SK-N-SH treated with all-trans-retinoic acid at 6 μM for 48 hours (cell line): ENCODE data around the gene CDR2.

Experiments used
- ATAC-seq: fragments of 200-7000 bp; cut with Tn5 transposase; 3 replicates; pipeline ENCODE4 v1.9.1; 2020; ENCODE audit warnings: mild to moderate bottlenecking, moderate library complexity
- BACH2 ChIP-seq: fragments of 250-450 bp; sonication (Bioruptor Pico); IDR thresholded peaks from 2 replicates; pipeline ENCODE4 v1.9.0; 2021; ENCODE audit warnings: mild to moderate bottlenecking, borderline replicate concordance
- CSDC2 ChIP-seq: fragments of 250-450 bp; sonication (Bioruptor Pico); IDR thresholded peaks from 2 replicates; pipeline ENCODE4 v1.5.0; 2020; ENCODE audit warnings: mild to moderate bottlenecking, moderate library complexity
- ESRRG ChIP-seq: fragments of 250-450 bp; sonication (Bioruptor Pico); IDR thresholded peaks from 2 replicates; pipeline ENCODE4 v1.6.1; 2021; ENCODE audit warnings: mild to moderate bottlenecking
- ISL1 ChIP-seq: fragments of 250-450 bp; sonication (Bioruptor Pico); IDR thresholded peaks from 2 replicates; pipeline ENCODE4 v2.1.2; 2022; ENCODE audit warnings: mild to moderate bottlenecking, moderate library complexity
- OSR1 ChIP-seq: fragments of 250-450 bp; sonication (Bioruptor Pico); IDR thresholded peaks from 2 replicates; pipeline ENCODE4 v1.8.0; 2022; ENCODE audit warnings: moderate library complexity, mild to moderate bottlenecking, inconsistent platforms
- PPARA ChIP-seq: fragments of 250-450 bp; sonication (Bioruptor Pico); IDR thresholded peaks from 2 replicates; pipeline ENCODE4 v1.5.0; 2020; ENCODE audit warnings: mild to moderate bottlenecking, borderline replicate concordance
- RARB ChIP-seq: fragments of 250-450 bp; sonication (Bioruptor Pico); IDR thresholded peaks from 2 replicates; pipeline ENCODE4 v1.8.0; 2021; ENCODE audit warnings: mild to moderate bottlenecking, moderate library complexity
- SNAI2 ChIP-seq: fragments of 250-450 bp; sonication (Bioruptor Pico); IDR thresholded peaks from 2 replicates; pipeline ENCODE4 v1.5.0; 2020; ENCODE audit warnings: mild to moderate bottlenecking, moderate library complexity
- TCF4 ChIP-seq: fragments of 250-450 bp; sonication (Bioruptor Pico); IDR thresholded peaks from 2 replicates; pipeline ENCODE4 v1.8.0; 2021; ENCODE audit warnings: mild to moderate bottlenecking, moderate library complexity, borderline replicate concordance
- TOX ChIP-seq: fragments of 250-450 bp; sonication (Bioruptor Pico); IDR thresholded peaks from 2 replicates; pipeline ENCODE4 v1.8.0; 2021; ENCODE audit warnings: mild to moderate bottlenecking, moderate library complexity, borderline replicate concordance
- ZC3H10 ChIP-seq: fragments of 250-450 bp; sonication (Bioruptor Pico); IDR thresholded peaks from 2 replicates; pipeline ENCODE4 v1.5.1; 2021; ENCODE audit warnings: mild to moderate bottlenecking, moderate library complexity
- ZFP3 ChIP-seq: fragments of 250-450 bp; sonication (Bioruptor Pico); IDR thresholded peaks from 2 replicates; pipeline ENCODE4 v1.5.0; 2020; ENCODE audit warnings: mild to moderate bottlenecking, moderate library complexity
- ZFP30 ChIP-seq: fragments of 450-650 bp; formaldehyde crosslinking; IDR thresholded peaks from 2 replicates; pipeline ENCODE4 v1.5.0; 2022; ENCODE audit warnings: mild to moderate bottlenecking, moderate library complexity
- ZNF565 ChIP-seq: fragments of 450-650 bp; formaldehyde crosslinking; conservative IDR thresholded peaks from 2 replicates; pipeline ENCODE4 v1.5.0; 2020; ENCODE audit warnings: low read depth, mild to moderate bottlenecking, moderate library complexity
- ZNF70 ChIP-seq: fragments of 450-650 bp; formaldehyde crosslinking; IDR thresholded peaks from 2 replicates; pipeline ENCODE4 v1.5.0; 2020; ENCODE audit warnings: mild to moderate bottlenecking, moderate library complexity
- ZNF8 ChIP-seq: fragments of 450-650 bp; formaldehyde crosslinking; IDR thresholded peaks from 2 replicates; pipeline ENCODE4 v1.5.0; 2020; ENCODE audit warnings: mild to moderate bottlenecking, moderate library complexity
- TF ChIP-seq, protein P1 (sequence below): fragments of 250-450 bp; sonication (Bioruptor Pico); IDR thresholded peaks from 2 replicates; pipeline ENCODE4 v1.5.0; 2020; ENCODE audit warnings: mild to moderate bottlenecking, moderate library complexity
- TF ChIP-seq, protein P2 (sequence below): fragments of 250-450 bp; sonication (Bioruptor Pico); IDR thresholded peaks from 2 replicates; pipeline ENCODE4 v1.5.1; 2020; ENCODE audit warnings: low read depth, mild to moderate bottlenecking, moderate library complexity
- TF ChIP-seq, protein P3 (sequence below): fragments of 250-450 bp; sonication (Bioruptor Pico); IDR thresholded peaks from 2 replicates; pipeline ENCODE4 v1.5.1; 2021; ENCODE audit warnings: mild to moderate bottlenecking, moderate library complexity
- TF ChIP-seq, protein P4 (sequence below): fragments of 250-450 bp; sonication (Bioruptor Pico); IDR thresholded peaks from 2 replicates; pipeline ENCODE4 v1.8.0; 2021; ENCODE audit warnings: low read depth, mild to moderate bottlenecking, moderate library complexity, borderline replicate concordance

Gene CDR2

DNA sequence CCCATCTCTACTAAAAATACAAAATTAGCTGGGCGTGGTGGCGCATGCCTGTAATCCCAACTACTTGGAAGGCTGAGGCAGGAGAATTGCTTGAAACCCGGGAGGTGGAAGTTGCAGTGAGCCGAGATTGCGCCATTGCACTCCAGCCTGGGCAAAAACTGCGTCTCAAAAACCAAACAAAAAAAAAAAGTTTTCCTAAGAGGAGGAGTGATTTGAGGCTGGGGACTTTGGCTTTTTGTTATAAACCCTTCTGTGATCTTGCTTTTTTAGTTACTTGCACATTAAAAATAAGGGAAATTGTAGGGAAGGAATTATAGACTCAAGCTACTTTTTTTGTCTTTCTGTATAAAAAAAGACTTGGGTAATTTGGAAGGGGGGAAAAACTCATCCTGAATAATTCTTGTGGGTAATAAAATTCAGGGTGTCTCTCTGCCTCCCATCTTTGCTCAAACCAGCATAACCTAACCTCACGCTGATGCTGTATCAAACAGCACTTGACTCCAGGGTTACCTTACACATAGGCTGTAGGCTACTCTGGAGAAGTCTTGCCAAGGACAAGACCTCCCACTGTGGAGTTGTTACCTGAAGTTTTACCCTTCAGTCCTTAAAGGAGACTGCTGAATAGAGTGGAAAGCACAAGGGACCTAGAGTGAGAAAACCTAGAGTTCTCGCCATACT, 1.7 kb upstream of the CDR2 start (continued):
- TF ChIP-seq BACH2 (CRISPR knock-in tag) (no peak), ZFP3 (CRISPR knock-in tag) (no peak), OSR1 (CRISPR knock-in tag) (no peak), CSDC2 (no peak)
- TF ChIP-seq, all 23 proteins: peak for 0

DNA sequence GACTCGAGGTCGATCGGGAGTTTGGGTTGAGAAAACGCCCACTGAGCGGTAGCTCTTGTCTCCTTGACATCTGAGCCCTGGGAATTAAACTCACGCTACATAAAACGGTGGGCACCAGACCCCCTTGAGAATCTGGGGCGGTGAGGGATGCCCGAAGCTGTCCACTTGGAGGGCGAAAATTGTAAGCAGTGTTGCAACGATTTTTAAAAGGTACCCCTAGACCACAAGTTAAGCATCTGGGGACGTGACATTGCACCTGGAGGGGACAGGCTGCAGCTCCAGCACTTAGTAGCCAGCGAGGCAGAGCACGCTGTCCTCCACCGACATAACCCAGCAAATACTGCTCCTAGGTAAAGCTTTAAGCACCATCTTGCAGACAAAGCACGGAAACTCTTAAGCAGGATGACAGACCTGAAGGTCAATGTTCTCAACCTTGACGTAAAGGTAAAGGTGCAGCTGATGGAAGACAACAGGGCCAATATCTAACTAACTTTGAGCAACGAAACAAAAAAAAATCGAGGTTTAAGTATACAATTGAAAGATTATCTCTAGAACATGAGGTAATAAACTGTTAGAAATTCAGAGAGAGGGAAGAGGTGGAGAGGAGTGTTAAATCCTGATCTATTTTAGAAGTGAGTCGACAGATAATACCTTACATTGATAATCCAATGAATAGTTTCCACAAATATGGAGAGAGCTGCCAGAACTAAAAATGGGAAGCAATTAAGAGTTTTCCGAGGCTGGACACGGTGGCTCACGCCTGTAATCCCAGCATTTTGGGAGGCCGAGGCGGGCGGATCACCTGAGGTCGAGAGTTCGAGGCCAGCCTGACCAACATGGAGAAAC, 921 bp upstream of the CDR2 start:
- TF ChIP-seq ZFP30, result no peak
- TF ChIP-seq CSDC2, result no peak
- TF ChIP-seq, protein P1, sequence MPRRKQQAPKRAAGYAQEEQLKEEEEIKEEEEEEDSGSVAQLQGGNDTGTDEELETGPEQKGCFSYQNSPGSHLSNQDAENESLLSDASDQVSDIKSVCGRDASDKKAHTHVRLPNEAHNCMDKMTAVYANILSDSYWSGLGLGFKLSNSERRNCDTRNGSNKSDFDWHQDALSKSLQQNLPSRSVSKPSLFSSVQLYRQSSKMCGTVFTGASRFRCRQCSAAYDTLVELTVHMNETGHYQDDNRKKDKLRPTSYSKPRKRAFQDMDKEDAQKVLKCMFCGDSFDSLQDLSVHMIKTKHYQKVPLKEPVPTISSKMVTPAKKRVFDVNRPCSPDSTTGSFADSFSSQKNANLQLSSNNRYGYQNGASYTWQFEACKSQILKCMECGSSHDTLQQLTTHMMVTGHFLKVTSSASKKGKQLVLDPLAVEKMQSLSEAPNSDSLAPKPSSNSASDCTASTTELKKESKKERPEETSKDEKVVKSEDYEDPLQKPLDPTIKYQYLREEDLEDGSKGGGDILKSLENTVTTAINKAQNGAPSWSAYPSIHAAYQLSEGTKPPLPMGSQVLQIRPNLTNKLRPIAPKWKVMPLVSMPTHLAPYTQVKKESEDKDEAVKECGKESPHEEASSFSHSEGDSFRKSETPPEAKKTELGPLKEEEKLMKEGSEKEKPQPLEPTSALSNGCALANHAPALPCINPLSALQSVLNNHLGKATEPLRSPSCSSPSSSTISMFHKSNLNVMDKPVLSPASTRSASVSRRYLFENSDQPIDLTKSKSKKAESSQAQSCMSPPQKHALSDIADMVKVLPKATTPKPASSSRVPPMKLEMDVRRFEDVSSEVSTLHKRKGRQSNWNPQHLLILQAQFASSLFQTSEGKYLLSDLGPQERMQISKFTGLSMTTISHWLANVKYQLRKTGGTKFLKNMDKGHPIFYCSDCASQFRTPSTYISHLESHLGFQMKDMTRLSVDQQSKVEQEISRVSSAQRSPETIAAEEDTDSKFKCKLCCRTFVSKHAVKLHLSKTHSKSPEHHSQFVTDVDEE (CRISPR knock-in tag), result no peak
- TF ChIP-seq TCF4 (CRISPR knock-in tag), result no peak
- no peak for TF ChIP-seq PPARA (CRISPR knock-in tag)
- TF ChIP-seq, protein P2, sequence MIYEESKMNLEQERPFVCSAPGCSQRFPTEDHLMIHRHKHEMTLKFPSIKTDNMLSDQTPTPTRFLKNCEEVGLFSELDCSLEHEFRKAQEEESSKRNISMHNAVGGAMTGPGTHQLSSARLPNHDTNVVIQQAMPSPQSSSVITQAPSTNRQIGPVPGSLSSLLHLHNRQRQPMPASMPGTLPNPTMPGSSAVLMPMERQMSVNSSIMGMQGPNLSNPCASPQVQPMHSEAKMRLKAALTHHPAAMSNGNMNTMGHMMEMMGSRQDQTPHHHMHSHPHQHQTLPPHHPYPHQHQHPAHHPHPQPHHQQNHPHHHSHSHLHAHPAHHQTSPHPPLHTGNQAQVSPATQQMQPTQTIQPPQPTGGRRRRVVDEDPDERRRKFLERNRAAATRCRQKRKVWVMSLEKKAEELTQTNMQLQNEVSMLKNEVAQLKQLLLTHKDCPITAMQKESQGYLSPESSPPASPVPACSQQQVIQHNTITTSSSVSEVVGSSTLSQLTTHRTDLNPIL (CRISPR knock-in tag), result no peak
- no peak for TF ChIP-seq ISL1 (CRISPR knock-in tag)
- no peak for TF ChIP-seq ZNF565 (CRISPR knock-in tag)
- TF ChIP-seq, protein P3, sequence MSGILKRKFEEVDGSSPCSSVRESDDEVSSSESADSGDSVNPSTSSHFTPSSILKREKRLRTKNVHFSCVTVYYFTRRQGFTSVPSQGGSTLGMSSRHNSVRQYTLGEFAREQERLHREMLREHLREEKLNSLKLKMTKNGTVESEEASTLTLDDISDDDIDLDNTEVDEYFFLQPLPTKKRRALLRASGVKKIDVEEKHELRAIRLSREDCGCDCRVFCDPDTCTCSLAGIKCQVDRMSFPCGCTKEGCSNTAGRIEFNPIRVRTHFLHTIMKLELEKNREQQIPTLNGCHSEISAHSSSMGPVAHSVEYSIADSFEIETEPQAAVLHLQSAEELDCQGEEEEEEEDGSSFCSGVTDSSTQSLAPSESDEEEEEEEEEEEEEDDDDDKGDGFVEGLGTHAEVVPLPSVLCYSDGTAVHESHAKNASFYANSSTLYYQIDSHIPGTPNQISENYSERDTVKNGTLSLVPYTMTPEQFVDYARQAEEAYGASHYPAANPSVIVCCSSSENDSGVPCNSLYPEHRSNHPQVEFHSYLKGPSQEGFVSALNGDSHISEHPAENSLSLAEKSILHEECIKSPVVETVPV (CRISPR knock-in tag), result no peak
- no peak for TF ChIP-seq RARB (CRISPR knock-in tag)
- no peak for TF ChIP-seq ESRRG (CRISPR knock-in tag)
- TF ChIP-seq, protein P4, sequence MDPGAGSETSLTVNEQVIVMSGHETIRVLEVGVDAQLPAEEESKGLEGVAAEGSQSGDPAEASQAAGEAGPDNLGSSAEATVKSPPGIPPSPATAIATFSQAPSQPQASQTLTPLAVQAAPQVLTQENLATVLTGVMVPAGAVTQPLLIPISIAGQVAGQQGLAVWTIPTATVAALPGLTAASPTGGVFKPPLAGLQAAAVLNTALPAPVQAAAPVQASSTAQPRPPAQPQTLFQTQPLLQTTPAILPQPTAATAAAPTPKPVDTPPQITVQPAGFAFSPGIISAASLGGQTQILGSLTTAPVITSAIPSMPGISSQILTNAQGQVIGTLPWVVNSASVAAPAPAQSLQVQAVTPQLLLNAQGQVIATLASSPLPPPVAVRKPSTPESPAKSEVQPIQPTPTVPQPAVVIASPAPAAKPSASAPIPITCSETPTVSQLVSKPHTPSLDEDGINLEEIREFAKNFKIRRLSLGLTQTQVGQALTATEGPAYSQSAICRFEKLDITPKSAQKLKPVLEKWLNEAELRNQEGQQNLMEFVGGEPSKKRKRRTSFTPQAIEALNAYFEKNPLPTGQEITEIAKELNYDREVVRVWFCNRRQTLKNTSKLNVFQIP (CRISPR knock-in tag), result no peak
- peak; percentile 8; the same call in 2 of the 3 replicates for ATAC-seq

DNA sequence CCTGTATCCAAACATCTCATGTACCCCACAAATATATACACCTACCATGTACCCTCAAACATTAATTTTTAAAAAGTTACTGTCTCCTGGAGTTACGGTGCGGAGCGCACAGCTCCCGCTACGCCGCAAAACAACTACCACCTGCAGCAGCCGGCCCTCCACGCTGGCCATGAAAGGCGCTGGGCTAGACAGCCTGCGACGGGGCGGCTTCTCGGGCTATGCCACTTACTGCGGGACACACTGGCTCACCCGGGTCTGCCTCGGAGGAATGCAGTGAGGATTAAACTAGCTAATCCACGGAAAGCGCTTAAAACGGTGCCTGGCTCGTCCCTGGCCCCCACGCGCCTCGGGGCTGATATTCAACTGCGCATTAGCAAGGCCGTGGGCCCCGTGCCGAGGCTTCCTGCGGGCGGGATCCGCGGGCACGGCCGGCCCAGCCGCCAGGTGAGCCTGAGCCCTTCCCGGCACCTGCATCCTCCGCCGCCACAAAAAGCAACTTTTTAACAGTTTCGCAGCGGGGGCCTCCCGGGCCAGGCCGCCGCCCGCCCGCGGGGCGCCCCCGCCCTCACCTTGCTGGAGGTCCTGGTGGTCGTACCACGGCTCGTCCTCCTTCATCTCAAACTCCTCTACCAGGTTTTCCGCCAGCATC, 633 bp downstream of the CDR2 start:
- peak; percentile 35 for ATAC-seq
- TF ChIP-seq, protein P2 (CRISPR knock-in tag), result no peak
- TF ChIP-seq TOX (CRISPR knock-in tag) (no peak), ESRRG (CRISPR knock-in tag) (no peak), ZNF8 (no peak), OSR1 (CRISPR knock-in tag) (no peak), TCF4 (CRISPR knock-in tag) (no peak), ZNF565 (CRISPR knock-in tag) (no peak), ZNF70 (CRISPR knock-in tag) (no peak), CSDC2 (no peak), PPARA (CRISPR knock-in tag) (no peak), ZFP3 (CRISPR knock-in tag) (no peak), SNAI2 (CRISPR knock-in tag) (no peak), ISL1 (CRISPR knock-in tag) (no peak), ZC3H10 (CRISPR knock-in tag) (no peak)
- TF ChIP-seq, protein P1 (CRISPR knock-in tag), result no peak
- TF ChIP-seq, protein P3 (CRISPR knock-in tag), result no peak
